Activated CD4-positive, alpha-beta T cell treated with anti-CD3 and anti-CD28 coated beads for 36 hours (primary cell): ENCODE data around the gene MELTF. TPM values are rescaled to one million over a fixed set of nuclear protein-coding genes. Genes with fewer than 3 reads are reported as not detected.
"Not testable (repeated sequence)": the region's sequence is repeated elsewhere in the genome, so short reads cannot be mapped to it uniquely, and the experiment has no call there.

Experiments
- ATAC-seq: fragments of 200-7000 bp; cut with Tn5 transposase; one replicate; pipeline ENCODE4 v1.10.0; 2021; ENCODE audit warnings: mild to moderate bottlenecking, moderate library complexity
- CTCF ChIA-PET: fragments of 350-600 bp; sonication (Branson Sonifier 250); formaldehyde crosslinking; loops from one replicate; lab custom pipeline; 2021; ENCODE audit warnings: antibody characterized with exemption; lab: Charles Lee
- POLR2A ChIA-PET: fragments of 350-600 bp; sonication (Branson Sonifier 250); formaldehyde crosslinking; loops from one replicate; lab custom pipeline; 2021; ENCODE audit warnings: antibody characterized with exemption, inconsistent platforms; lab: Charles Lee
- DNase-seq: peaks from one replicate; pipeline ENCODE4 v3.0.0-alpha.2; 2020
- H3K27ac Mint-ChIP-seq: one replicate; pipeline ENCODE4 v1.8.0; 2021; ENCODE audit warnings: mixed read lengths
- H3K27me3 Mint-ChIP-seq: one replicate; pipeline ENCODE4 v1.8.0; 2021; ENCODE audit warnings: mixed read lengths
- H3K36me3 Mint-ChIP-seq: one replicate; pipeline ENCODE4 v1.8.0; 2021; ENCODE audit warnings: low read depth, mixed read lengths
- H3K4me1 Mint-ChIP-seq: one replicate; pipeline ENCODE4 v1.8.0; 2021; ENCODE audit warnings: mixed read lengths
- H3K4me3 Mint-ChIP-seq: one replicate; pipeline ENCODE4 v1.8.0; 2021; ENCODE audit warnings: mild to moderate bottlenecking, moderate library complexity, mixed read lengths
- H3K9me3 Mint-ChIP-seq: one replicate; pipeline ENCODE4 v1.8.0; 2021; ENCODE audit warnings: low read depth, mixed read lengths
- intact Hi-C, 2 experiments: fragments of 100-400 bp; cut with DNase I in 1 of 2; cut with micrococcal nuclease in 1 of 2; formaldehyde crosslinking; loops; one replicate each; pipeline versions ENCODE4 v1.14.2 to v1.15.1; 2022 to 2024; cut with DNase I, micrococcal nuclease
- total RNA-seq, 2 experiments: library from RNA; stranded (reverse); gene quantifications; one replicate each; pipeline ENCODE4 v1.2.3, GENCODE V29; 2021

Gene MELTF
- total RNA-seq, 2 experiments from 2014 or later: 3.7 to 4.3 TPM

DNA sequence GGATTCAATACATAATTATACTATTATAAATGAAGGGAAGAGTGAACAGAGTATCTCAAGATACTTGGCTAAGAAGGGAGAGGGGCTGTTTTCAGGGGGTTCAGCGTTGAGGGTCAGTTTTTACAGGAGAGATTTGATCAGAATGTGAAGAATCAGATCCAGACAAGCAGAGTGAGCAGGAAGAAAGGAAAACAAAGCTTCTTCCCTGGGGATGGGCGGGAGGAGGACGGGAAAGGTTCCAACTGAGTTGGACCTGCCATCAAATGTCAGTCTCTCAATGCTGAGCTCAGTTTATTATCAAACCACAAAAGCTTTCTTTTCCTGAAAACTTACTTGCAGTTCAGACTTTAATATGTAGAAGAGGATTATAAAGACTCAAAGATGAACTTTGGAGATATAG, 6.0 kb upstream of the MELTF start:
- no peak overlapping the region for H3K27ac Mint-ChIP-seq
- POLR2A ChIA-PET: no interaction called here
- no peak for ATAC-seq
- CTCF ChIA-PET: interaction anchor here (0.6 to 1.3 kb wide), 4 partner anchors 12 to 564 kb away, joined by 3 read pairs; no protein-coding TSS in a partner anchor
- H3K9me3 Mint-ChIP-seq: no peaks in the 10 kb centered on the region
- H3K36me3 Mint-ChIP-seq: no peaks in the 10 kb centered on the region
- DNase-seq: no peak
- H3K4me1 Mint-ChIP-seq: peaks cover 12% of the 10 kb centered on the region
- H3K4me3 Mint-ChIP-seq: no peak overlapping the region
- no peaks in the 10 kb centered on the region for H3K27me3 Mint-ChIP-seq
- intact Hi-C loops: no loop called here

DNA sequence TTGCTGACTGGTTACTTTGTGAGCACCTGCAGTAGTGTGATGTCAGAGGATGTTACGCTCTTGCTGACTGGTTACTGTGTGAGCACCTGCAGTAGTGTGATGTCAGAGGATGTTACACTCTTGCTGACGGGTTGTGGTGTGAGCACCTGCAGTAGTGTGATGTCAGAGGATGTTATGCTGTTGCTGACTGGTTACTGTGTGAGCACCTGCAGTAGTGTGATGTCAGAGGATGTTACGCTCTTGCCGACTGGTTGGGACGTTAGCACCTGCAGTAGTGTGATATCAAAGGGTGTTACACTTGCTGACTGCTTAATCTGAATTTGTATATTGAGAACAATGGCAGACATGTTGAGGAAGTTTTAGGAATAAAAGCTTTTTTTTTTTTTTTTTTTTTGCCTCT, 5.2 kb upstream of the MELTF start:
- intact Hi-C loops: not testable (repeated sequence)

DNA sequence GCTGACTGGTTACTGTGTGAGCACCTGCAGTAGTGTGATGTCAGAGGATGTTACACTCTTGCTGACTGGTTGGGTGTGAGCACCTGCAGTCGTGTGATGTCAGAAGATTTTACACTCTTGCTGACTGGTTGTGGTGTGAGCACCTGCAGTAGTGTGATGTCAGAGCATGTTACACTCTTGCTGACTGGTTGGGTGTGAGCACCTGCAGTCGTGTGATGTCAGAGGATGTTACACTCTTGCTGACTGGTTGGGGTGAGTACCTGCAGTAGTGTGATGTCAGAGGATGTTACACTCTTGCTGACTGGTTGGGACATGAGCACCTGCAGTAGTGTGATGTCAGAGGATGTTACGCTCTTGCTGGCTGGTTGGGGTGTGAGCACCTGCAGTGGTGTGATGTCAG, 4.1 kb upstream of the MELTF start:
- H3K36me3 Mint-ChIP-seq, intact Hi-C loops, ATAC-seq, CTCF ChIA-PET, H3K4me3 Mint-ChIP-seq, DNase-seq, H3K9me3 Mint-ChIP-seq, POLR2A ChIA-PET, H3K27me3 Mint-ChIP-seq, H3K27ac Mint-ChIP-seq: not testable (repeated sequence)
- peaks cover 15% of the 10 kb centered on the region for H3K4me1 Mint-ChIP-seq

More for the DNA sequence above, 5.2 kb upstream of the MELTF start:
- H3K36me3 Mint-ChIP-seq, H3K27ac Mint-ChIP-seq, H3K27me3 Mint-ChIP-seq, POLR2A ChIA-PET, ATAC-seq, H3K9me3 Mint-ChIP-seq, DNase-seq, H3K4me3 Mint-ChIP-seq: not testable (repeated sequence)
- peaks cover 12% of the 10 kb centered on the region for H3K4me1 Mint-ChIP-seq
- CTCF ChIA-PET: interaction anchor here (0.9 to 1.3 kb wide), 3 partner anchors 11 to 55 kb away, joined by 3 read pairs; no protein-coding TSS in a partner anchor

DNA sequence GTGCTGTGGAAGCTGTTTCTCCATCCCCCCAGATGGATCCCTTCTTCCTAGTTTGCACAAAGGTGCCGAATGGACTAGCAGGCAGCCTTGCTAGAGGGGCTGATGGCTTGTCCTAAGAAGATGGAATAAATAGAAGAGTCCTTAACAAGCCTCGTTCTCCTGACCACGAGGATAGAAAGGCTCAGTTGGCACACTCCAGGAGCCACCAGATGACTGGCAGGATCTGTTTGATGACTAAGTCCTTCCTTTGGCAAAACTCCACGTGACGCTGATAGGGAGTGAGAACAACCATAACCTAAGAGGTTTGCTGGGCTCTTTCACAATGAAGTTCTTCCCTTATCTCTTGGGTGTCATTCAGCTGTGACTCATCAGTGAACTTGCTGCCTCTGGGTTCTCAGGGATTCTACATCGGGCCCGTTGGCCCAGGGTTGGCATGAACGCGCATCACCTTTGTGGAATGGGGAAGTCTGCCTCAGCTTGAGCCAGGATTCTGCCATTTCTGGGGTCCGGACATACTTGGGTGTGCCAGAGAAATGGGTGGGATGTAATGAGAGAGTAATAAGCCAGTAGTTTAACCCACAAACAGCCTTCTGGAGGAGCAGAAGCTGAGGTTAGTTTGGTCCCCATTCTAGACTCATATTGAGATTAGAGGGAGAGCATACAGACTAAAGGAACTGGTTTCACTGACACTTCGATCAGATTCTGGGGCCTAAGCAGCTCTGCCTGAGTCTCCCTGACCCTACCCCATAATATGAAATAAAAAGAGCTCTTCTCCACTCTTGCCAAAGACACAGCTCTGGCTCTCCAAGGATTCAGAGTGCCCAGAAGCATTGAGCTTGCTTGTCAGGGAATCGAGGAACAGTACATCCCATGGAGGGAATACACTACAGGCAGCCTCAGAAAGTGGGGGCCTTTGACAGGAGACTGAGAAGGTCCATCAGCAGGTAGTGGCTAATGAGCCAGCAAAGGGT, 2.0 kb upstream of the MELTF start:
- intact Hi-C loops: no loop called here
- Mint-ChIP-seq H3K27me3 (no peaks in the 10 kb centered on the region), H3K4me3 (peak overlapping the region; percentile 26), H3K36me3 (no peaks in the 10 kb centered on the region), H3K27ac (no peak overlapping the region), H3K4me1 (peaks cover 18% of the 10 kb centered on the region), H3K9me3 (no peaks in the 10 kb centered on the region)
- DNase-seq: peak; percentile 74
- ChIA-PET CTCF (interaction anchor here (0.6 to 4.4 kb wide), 9 partner anchors 13 to 470 kb away, joined by 3 to 29 read pairs (median 3); no protein-coding TSS in a partner anchor), POLR2A (interaction anchor here (0.6 kb wide), 1 partner anchor 485 kb away, joined by 3 read pairs; no protein-coding TSS in a partner anchor)
- peak; percentile 65 for ATAC-seq

DNA sequence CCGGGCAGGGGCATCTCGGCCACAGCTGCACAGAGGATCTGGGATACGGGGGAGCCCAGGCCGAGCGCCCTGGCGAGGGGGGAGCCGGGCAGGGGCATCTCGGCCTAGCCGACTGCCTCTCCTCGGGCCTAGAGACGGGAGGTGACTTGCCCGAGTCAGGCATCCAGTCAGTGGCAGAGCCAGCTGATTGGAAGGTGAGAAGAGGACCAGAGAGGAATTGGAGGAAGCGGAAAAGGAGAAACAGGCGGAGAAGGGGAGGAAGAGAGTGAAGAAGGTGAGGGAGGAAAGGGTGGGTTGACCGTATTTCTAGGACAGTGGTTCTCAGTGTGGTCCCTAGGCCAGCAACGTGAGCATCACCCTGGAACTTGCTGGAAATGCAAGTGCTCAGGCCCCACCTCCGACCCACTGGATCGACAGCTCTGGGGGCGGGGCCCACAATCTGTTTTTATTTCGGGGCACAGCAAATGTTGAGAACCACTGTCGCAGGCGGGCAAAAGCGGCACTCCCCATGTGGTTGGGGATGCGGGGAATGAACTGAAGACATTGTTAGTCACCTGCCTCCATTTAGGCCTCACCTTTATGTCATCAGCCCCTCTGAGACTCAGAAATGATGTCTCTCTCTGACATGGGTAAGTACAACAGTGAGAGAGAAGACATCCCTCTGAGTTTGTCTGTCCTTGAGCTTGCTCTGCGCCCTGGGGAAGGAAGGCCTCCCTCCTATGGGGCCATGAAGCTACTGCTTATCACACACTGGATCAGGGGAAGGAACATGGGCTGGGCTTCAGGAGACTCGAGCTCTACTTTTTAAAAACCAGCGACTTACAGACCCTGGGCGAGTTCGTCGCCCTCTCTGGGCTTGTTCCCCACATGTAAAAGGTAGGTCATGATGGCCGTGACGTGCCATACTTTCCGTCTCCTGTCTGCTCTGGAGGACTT, 1.0 kb upstream of the MELTF start:
- POLR2A ChIA-PET: interaction anchor here (0.5 to 0.6 kb wide), 2 partner anchors 10 to 156 kb away, joined by 5 to 10 read pairs; no protein-coding TSS in a partner anchor
- DNase-seq: no peak

DNA sequence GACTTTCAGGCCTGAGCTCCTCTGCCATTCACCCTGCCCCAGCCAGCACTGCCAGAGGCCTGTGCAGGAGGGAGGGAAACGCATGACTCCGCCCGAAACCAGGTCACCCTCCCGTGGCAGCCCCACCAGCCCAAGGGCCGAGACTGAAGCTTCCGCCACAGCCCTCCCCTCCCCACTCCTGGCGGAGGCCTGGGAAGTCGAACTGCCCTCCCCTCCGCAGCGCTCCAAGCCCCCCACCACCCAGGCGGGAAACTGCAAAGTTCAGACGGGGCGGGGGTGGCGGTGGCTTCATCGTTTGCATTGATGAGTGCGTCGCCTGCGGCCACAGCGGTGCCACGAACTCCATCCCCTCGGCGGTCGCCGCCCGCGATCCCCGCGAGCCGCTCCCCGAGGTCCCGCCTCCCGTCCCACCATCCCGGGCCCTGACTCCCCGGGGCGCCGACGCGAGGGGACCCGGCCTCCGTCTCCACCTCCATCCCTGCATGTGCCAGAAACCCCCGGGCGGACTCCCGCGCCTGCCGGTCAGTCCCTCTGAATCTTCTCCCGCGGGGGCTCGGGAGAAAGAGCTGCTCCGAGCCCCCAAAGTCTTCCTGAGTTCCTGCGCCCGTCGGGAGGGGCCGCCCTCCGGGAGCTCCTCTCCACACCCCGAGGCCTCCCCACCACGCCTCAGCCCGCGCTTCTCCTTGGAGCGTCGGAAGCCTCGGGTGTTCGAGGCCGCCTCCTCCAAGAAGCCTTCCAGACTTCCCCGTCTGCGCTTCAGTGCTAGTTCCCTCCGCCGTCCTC, 698 bp downstream of the MELTF start:
- Mint-ChIP-seq H3K36me3 (no peaks in the 10 kb centered on the region), H3K4me1 (peaks cover 18% of the 10 kb centered on the region), H3K4me3 (peak overlapping the region; percentile 72), H3K27me3 (no peaks in the 10 kb centered on the region), H3K27ac (no peak overlapping the region), H3K9me3 (no peaks in the 10 kb centered on the region)
- ATAC-seq (peak; percentile 14), DNase-seq (peak; percentile 43)
- ChIA-PET CTCF (interaction anchor here (0.5 to 4.4 kb wide), 15 partner anchors 8 to 461 kb away, joined by 3 to 29 read pairs (median 4); partner anchors contain the start of genes FBXO45 and WDR53), POLR2A (no interaction called here)
- intact Hi-C loops: loop anchor here in 1 of 2 experiments (1.0 to 2.0 kb wide), 4 partner anchors 26 to 158 kb away; partner anchors contain the start of gene PIGZ

More for the DNA sequence above, 1.0 kb upstream of the MELTF start:
- CTCF ChIA-PET: interaction anchor here (0.6 to 4.4 kb wide), 13 partner anchors 10 to 471 kb away, joined by 3 to 29 read pairs (median 3); no protein-coding TSS in a partner anchor
- no peak for ATAC-seq
- H3K36me3 Mint-ChIP-seq: no peaks in the 10 kb centered on the region
- peak overlapping the region; percentile 28 for H3K4me3 Mint-ChIP-seq
- H3K27ac Mint-ChIP-seq: no peak overlapping the region
- peaks cover 18% of the 10 kb centered on the region for H3K4me1 Mint-ChIP-seq
- no peaks in the 10 kb centered on the region for H3K27me3 Mint-ChIP-seq
- no peaks in the 10 kb centered on the region for H3K9me3 Mint-ChIP-seq
- intact Hi-C loops: no loop called here

DNA sequence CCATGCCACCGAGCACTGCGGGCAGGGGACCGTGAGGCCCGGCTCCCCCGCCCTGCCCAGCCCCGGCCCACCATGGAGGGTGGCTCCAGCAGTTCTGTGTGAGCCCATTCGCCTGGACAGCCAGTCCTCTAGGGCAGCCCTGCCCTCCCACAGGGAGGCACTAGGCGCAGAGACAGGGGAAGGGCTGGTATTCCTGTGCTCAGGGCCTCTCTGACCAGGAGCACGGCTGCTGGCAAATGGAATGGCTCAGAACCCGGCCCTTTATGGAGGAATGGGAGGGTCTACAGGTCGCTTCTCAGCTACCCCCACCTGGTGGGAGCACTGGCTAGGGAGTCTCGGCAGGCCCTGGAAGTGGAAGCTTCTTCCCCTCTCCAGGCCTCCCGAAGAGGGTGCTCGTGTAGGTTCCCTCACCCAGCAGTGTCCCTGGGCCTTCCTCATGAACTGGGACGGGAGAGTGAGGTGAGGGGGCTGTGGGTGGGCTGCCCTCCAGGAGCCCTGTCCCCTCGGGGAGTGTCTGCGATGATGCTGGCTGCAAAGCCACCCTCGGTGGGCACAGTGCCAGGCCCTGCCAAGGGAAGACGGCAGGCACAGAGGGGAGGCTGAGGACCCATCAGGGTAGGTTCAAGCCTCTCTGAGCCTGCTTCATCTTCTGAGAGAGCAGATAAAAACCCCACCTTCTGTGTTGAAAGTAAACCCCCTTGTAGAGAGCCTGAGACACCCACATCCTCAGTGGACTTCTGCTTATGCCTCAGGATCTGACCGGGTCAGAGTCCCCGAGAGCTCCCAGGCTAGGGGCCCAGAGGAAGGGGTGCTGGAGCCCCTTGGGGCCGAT, 1.5 kb downstream of the MELTF start:
- Mint-ChIP-seq H3K4me1 (peaks cover 24% of the 10 kb centered on the region), H3K36me3 (no peaks in the 10 kb centered on the region), H3K9me3 (no peaks in the 10 kb centered on the region), H3K4me3 (peak overlapping the region; percentile 72), H3K27me3 (peaks cover 2% of the 10 kb centered on the region), H3K27ac (no peak overlapping the region)
- ChIA-PET POLR2A (no interaction called here), CTCF (interaction anchor here (0.5 to 4.4 kb wide), 2 partner anchors 26 to 936 kb away, joined by 3 to 29 read pairs; no protein-coding TSS in a partner anchor)
- ATAC-seq (no peak), DNase-seq (no peak)
- intact Hi-C loops: loop anchor here in 1 of 2 experiments (2.0 kb wide), 1 partner anchor 59 kb away; the partner anchor contains the start of gene PIGZ

DNA sequence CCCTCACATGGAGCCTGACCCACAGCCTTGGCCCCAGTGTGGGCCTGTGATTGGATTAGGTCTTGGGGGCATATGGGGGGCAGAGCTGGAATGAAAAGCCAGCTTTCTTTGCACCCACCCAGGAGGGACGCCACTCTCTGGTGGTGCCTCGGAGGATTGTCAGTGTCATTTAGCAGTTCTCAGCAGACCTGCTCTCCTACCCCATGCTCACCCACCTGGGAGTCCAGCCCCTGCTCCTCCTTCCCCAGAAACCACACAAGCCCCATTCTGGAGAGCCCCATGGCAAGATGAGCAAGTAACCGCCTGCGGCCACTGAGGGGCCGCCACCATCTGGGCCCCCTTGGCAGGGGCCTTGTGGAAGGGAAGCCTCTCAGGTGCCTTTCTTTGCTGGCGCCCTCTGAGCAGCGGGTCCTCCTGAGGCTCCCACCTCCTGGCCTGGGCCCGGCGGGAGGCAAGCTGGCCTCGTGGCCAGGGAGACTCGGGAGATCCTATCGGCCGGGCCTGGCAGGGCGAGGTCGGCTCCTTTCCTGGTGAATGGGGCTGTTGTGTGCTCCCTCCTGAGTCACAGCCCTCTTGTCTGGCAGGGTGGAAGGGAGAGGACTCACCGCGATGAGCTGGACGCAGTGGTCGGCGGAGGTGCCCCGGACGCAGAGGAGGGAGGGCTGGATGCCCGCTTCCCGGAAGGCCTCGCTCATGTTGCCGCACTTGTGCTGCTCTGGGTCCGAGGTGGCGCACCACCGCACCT, 2.3 kb downstream of the MELTF start:
- H3K4me1 Mint-ChIP-seq: peaks cover 25% of the 10 kb centered on the region
- no peaks in the 10 kb centered on the region for H3K36me3 Mint-ChIP-seq
- DNase-seq (no peak), ATAC-seq (no peak)
- ChIA-PET CTCF (no interaction called here), POLR2A (no interaction called here)
- no peaks in the 10 kb centered on the region for H3K9me3 Mint-ChIP-seq
- no peak overlapping the region for H3K4me3 Mint-ChIP-seq
- H3K27ac Mint-ChIP-seq: no peak overlapping the region
- H3K27me3 Mint-ChIP-seq: peaks cover 2% of the 10 kb centered on the region
- intact Hi-C loops: no loop called here

DNA sequence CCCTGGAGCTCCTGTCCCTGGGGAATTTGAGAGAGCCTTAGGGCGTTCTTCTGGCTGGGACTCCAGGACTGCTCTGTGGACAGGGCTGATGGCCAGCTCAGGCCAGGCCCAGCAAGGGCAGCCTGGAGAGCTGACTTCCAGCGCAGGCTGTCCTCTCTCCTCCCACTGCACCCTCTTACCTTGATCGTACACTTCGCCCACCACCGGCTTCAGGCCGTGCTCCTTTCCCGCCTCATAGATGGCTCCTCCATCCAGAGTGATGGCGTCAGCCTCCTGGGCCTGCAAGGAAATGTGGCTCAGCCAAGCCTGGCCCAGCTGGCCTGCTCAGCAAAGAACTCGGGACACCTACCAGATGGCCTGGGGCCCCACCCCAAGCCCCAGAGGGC, 3.1 kb downstream of the MELTF start:
- H3K36me3 Mint-ChIP-seq: no peaks in the 10 kb centered on the region
- H3K27me3 Mint-ChIP-seq: peaks cover 2% of the 10 kb centered on the region
- POLR2A ChIA-PET: interaction anchor here (0.6 kb wide), 1 partner anchor 159 kb away, joined by 3 read pairs; no protein-coding TSS in a partner anchor
- intact Hi-C loops: no loop called here
- no peak overlapping the region for H3K27ac Mint-ChIP-seq
- CTCF ChIA-PET: interaction anchor here (0.6 to 1.3 kb wide), 2 partner anchors 13 to 164 kb away, joined by 3 to 4 read pairs; no protein-coding TSS in a partner anchor
- no peak overlapping the region for H3K4me3 Mint-ChIP-seq
- DNase-seq: no peak
- no peaks in the 10 kb centered on the region for H3K9me3 Mint-ChIP-seq
- no peak for ATAC-seq
- H3K4me1 Mint-ChIP-seq: peaks cover 19% of the 10 kb centered on the region
